ENCODE measurements around the gene MINDY1. TPM values are rescaled to one million over a fixed set of nuclear protein-coding genes. Genes with fewer than 3 reads are reported as not detected.

Gene MINDY1
- total and polyA plus RNA-seq, 7 donors: 15.6 to 51.8 (median 25.5) TPM

DNA sequence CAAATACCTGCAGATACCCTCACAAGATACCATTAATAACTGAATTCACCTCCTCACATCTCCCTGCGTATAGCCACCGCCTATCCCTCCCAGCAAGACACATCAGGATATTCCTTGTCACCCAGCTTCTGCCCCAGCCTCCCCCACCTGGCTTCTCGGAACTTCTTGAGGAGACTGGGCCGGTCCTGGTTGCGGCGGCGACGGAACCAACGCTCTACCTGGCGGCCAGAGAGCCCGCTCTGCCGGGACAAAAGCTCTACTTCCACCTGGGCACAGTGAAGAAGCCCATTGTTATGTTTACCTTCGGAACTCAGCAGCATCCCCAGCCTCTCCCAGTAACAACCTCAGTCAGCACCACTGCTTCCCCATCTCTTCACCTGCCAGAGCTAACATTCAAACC is 38.8 kb downstream of the MINDY1 start:
- 96 to 97% methylated on average over 13 of the region's 13 CpGs for WGBS, 2 donors
- intact Hi-C loops (cut with DNase I): no loop called here
- Histone ChIP-seq H3K4me3 (no peak overlapping the region), H3K36me3 (peaks cover 33 to 61% (median 57%) of the 10 kb centered on the region in 4 donors), H3K27me3 (no peaks in the 10 kb centered on the region), H3K9me3 (no peaks in the 10 kb centered on the region), H3K27ac (no peak overlapping the region), H3K4me1 (peaks cover 0 to 39% (median 34%) of the 10 kb centered on the region in 4 donors)
- TF ChIP-seq POLR2A (IDR thresholded peaks at IDR 0.05) (no peak), EP300 (IDR thresholded peaks at IDR 0.05) (no peak), POLR2AphosphoS5 (IDR thresholded peaks at IDR 0.05) (no peak)
- TF ChIP-seq, protein P1, sequence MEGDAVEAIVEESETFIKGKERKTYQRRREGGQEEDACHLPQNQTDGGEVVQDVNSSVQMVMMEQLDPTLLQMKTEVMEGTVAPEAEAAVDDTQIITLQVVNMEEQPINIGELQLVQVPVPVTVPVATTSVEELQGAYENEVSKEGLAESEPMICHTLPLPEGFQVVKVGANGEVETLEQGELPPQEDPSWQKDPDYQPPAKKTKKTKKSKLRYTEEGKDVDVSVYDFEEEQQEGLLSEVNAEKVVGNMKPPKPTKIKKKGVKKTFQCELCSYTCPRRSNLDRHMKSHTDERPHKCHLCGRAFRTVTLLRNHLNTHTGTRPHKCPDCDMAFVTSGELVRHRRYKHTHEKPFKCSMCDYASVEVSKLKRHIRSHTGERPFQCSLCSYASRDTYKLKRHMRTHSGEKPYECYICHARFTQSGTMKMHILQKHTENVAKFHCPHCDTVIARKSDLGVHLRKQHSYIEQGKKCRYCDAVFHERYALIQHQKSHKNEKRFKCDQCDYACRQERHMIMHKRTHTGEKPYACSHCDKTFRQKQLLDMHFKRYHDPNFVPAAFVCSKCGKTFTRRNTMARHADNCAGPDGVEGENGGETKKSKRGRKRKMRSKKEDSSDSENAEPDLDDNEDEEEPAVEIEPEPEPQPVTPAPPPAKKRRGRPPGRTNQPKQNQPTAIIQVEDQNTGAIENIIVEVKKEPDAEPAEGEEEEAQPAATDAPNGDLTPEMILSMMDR (IDR thresholded peaks at IDR 0.05): no peak
- DNase-seq: peak; percentile 28

DNA sequence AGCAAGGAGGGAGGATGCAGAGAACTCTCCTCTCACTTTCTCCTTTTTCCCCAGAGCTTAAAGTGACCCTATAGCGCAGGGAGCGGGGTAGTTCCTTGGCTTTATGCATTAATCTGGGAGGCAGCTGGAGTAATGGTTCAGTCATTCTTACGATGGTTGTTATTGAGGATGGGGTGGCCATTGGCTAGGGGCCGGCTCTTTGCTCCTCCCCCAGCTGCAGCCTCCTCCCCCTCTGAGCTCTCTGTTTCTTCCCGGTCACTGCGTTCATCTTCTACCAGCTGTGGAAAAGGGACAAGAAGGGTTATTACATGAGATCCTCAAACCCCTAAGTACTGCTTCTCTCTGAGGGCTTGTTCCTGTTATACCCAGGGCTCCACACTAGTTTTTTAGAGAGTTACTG is 40.7 kb downstream of the MINDY1 start:
- TF ChIP-seq POLR2AphosphoS5 (IDR thresholded peaks at IDR 0.05): no peak
- TF ChIP-seq EP300 (IDR thresholded peaks at IDR 0.05): no peak
- TF ChIP-seq, protein P1 (IDR thresholded peaks at IDR 0.05): no peak
- no peak for TF ChIP-seq POLR2A (IDR thresholded peaks at IDR 0.05)
- no peak overlapping the region for H3K27ac ChIP-seq
- peaks cover 0 to 22% (median 15%) of the 10 kb centered on the region in 4 donors for H3K4me1 ChIP-seq
- no peak overlapping the region for H3K4me3 ChIP-seq
- DNase-seq: no peak
- H3K9me3 ChIP-seq: no peaks in the 10 kb centered on the region
- 64 to 78% methylated on average over 6 of the region's 6 CpGs for WGBS, 2 donors
- peaks cover 36 to 80% (median 69%) of the 10 kb centered on the region in 4 donors for H3K36me3 ChIP-seq
- intact Hi-C loops (cut with DNase I): no loop called here
- H3K27me3 ChIP-seq: no peaks in the 10 kb centered on the region

DNA sequence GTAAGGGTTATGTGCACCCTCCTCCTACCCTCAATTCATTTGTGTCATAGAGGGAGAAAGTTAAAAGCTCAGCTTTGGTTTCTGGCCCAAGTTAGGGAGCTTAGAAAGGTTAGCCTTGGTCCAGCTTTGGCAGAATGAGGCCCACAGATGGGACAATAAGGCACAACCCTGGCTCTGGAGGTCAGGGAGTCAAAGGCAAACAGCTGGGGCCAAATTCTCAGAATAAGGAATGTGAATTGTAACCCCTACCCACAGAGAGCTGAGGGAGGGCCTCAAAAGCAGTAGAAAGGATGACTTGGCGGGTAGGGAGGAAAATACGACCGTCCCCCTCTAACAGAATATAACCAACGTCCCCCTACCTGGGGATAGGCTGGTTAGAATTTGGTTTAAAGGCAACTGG is 41.1 kb downstream of the MINDY1 start:
- 89 to 92% methylated on average over 4 of the region's 4 CpGs for WGBS, 2 donors
- H3K4me1 ChIP-seq: peaks cover 0 to 18% (median 11%) of the 10 kb centered on the region in 4 donors
- H3K36me3 ChIP-seq: peaks cover 40 to 84% (median 73%) of the 10 kb centered on the region in 4 donors
- no peaks in the 10 kb centered on the region for H3K9me3 ChIP-seq
- TF ChIP-seq POLR2AphosphoS5 (IDR thresholded peaks at IDR 0.05) (no peak), EP300 (IDR thresholded peaks at IDR 0.05) (no peak), POLR2A (IDR thresholded peaks at IDR 0.05) (no peak)
- TF ChIP-seq, protein P1 (IDR thresholded peaks at IDR 0.05): no peak
- no peaks in the 10 kb centered on the region for H3K27me3 ChIP-seq
- H3K27ac ChIP-seq: no peak overlapping the region
- H3K4me3 ChIP-seq: no peak overlapping the region
- intact Hi-C loops (cut with DNase I): no loop called here
- peak; percentile 13 for DNase-seq

DNA sequence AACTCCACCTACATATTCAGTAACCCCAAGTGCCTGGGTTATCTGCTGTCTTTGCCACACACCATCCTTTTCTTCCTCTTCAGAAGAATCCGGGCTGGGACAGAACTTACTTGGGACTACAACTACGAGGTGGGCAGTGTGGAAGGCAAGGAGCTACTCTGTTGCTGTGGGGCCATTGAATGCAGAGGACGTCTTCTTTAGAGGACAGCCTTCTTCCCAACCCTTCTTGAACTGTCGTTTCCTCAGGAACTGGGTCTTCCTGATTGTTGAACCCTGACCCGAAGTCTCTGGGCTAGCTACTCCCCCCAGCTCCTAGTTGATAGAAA is 42.6 kb downstream of the MINDY1 start:
- no peaks in the 10 kb centered on the region for H3K9me3 ChIP-seq
- peaks cover 0 to 6% (median 2%) of the 10 kb centered on the region in 4 donors for H3K4me1 ChIP-seq
- TF ChIP-seq POLR2A (IDR thresholded peaks at IDR 0.05) (no peak), EP300 (IDR thresholded peaks at IDR 0.05) (no peak), POLR2AphosphoS5 (IDR thresholded peaks at IDR 0.05) (no peak)
- TF ChIP-seq, protein P1 (IDR thresholded peaks at IDR 0.05): no peak
- WGBS, 2 donors: 85 to 86% methylated on average over 5 of the region's 5 CpGs
- intact Hi-C loops (cut with DNase I): no loop called here
- no peak overlapping the region for H3K27ac ChIP-seq
- peak; percentile 10 for DNase-seq
- peaks cover 46 to 99% (median 86%) of the 10 kb centered on the region in 4 donors for H3K36me3 ChIP-seq
- H3K27me3 ChIP-seq: no peaks in the 10 kb centered on the region
- H3K4me3 ChIP-seq: no peak overlapping the region

Measured in sigmoid colon (tissue), 7 donors.